ENCODE results near the gene PTPRN2.

The PTPRN2 gene

GRCh38 chr7:157671358-157672255, 916.0 kb downstream of the PTPRN2 start:
- no peak for TF ChIP-seq CTCF (IDR thresholded peaks at IDR 0.05; ENCODE audit: low read depth, low read length)
- no peak for DNase-seq (ENCODE audit: extremely low read depth, low read depth)

- no peak for DNase-seq (ENCODE audit: extremely low read depth, low read depth)
- no peak for TF ChIP-seq CTCF (IDR thresholded peaks at IDR 0.05; ENCODE audit: low read depth, low read length)
Measured at GRCh38 chr7:157670490-157671357, 916.9 kb downstream of the PTPRN2 start.

GRCh38 chr7:157669768-157670351, 917.8 kb downstream of the PTPRN2 start:
- TF ChIP-seq CTCF (IDR thresholded peaks at IDR 0.05; ENCODE audit: low read depth, low read length) = no peak
- no peak for DNase-seq (ENCODE audit: extremely low read depth, low read depth)

- no peak for DNase-seq (ENCODE audit: extremely low read depth, low read depth)
- no peak for TF ChIP-seq CTCF (IDR thresholded peaks at IDR 0.05; ENCODE audit: low read depth, low read length)
Measured at GRCh38 chr7:157668884-157669767, 918.5 kb downstream of the PTPRN2 start.

- DNase-seq (ENCODE audit: extremely low read depth, low read depth) = no peak
- TF ChIP-seq CTCF (IDR thresholded peaks at IDR 0.05; ENCODE audit: low read depth, low read length) = no peak
Measured at GRCh38 chr7:157668221-157668883, 919.3 kb downstream of the PTPRN2 start.

GRCh38 chr7:157667731-157668130, 919.9 kb downstream of the PTPRN2 start:
- TF ChIP-seq CTCF (IDR thresholded peaks at IDR 0.05; ENCODE audit: low read depth, low read length) = no peak

More at GRCh38 chr7:157667731-157668130, 919.9 kb downstream of the PTPRN2 start:
- no peak for DNase-seq (ENCODE audit: extremely low read depth, low read depth)

All from AG09319 (cell line).